Right lobe of liver (tissue), 4 donors: ENCODE data around the gene C2orf66.

ENCODE experiments used
- POLR2A ChIP-seq: fragments of 450-650 bp; IDR thresholded peaks from one replicate; pipeline ENCODE4 v1.6.1; 2017; ENCODE audit warnings: antibody characterized with exemption, mild to moderate bottlenecking
- TF ChIP-seq, protein P1 (sequence below), 4 donors: fragments of 200-600 bp in 3 of 4; fragments of 450-650 bp in 1 of 4; IDR thresholded peaks; one replicate each; pipeline versions ENCODE4 v1.5.1 to v1.8.0; 2016 to 2022; ENCODE audit warnings: antibody characterized with exemption in 4 of 4, mild to moderate bottlenecking in 2 of 4
- donor health status: DM: no; HTN: no; CAD: no.
- donor health status: DM: no; HTN: no; CAD: no.
- donor health status: DM: no; HTN: yes; CAD: no.

GRCh38 chr2:196798980-196799379, 10.2 kb downstream of the C2orf66 start:
- TF ChIP-seq, protein P1, sequence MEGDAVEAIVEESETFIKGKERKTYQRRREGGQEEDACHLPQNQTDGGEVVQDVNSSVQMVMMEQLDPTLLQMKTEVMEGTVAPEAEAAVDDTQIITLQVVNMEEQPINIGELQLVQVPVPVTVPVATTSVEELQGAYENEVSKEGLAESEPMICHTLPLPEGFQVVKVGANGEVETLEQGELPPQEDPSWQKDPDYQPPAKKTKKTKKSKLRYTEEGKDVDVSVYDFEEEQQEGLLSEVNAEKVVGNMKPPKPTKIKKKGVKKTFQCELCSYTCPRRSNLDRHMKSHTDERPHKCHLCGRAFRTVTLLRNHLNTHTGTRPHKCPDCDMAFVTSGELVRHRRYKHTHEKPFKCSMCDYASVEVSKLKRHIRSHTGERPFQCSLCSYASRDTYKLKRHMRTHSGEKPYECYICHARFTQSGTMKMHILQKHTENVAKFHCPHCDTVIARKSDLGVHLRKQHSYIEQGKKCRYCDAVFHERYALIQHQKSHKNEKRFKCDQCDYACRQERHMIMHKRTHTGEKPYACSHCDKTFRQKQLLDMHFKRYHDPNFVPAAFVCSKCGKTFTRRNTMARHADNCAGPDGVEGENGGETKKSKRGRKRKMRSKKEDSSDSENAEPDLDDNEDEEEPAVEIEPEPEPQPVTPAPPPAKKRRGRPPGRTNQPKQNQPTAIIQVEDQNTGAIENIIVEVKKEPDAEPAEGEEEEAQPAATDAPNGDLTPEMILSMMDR (IDR thresholded peaks at IDR 0.05), result no peak
- TF ChIP-seq POLR2A, result no peak
